Measurements from ENCODE around the gene IFT122. TPM values are rescaled to one million over a fixed set of nuclear protein-coding genes. Genes with fewer than 3 reads are reported as not detected.

Gene IFT122
- total and polyA plus RNA-seq, 2 donors (not counting 3 experiments of a cell fraction or from before 2014, with no cell fraction given): 38.4 to 41.7 TPM

- dilution Hi-C loops (cut with MboI; ENCODE audit: extremely low pct_ligation_motif_present, low sequenced_read_pairs) (no loop called here), intact Hi-C loops (cut with micrococcal nuclease) (loop anchor here (2.0 kb wide), 1 partner anchor 47 kb away; no protein-coding TSS in a partner anchor)
- no TSS peak for BruUV-seq (replicated peaks)
- Histone ChIP-seq H3K9me3 (replicated peaks; ENCODE audit: control insufficient read depth, insufficient read depth, low read length) (no peaks in the 10 kb centered on the region), H3K79me2 (ENCODE audit: control insufficient read depth, insufficient read depth, low read length) (no peaks in the 10 kb centered on the region), H3K36me3 (ENCODE audit: control insufficient read depth in 2 of 2, extremely low read depth in 1 of 2, insufficient read depth in 2 of 2, low read length in 2 of 2) (peaks cover 11 to 17% of the 10 kb centered on the region in 2 experiments), H3K27me3 (ENCODE audit: control insufficient read depth in 2 of 2, insufficient read depth in 2 of 2, low read length in 2 of 2) (peaks cover 0 to 4% of the 10 kb centered on the region in 2 experiments), H3K4me2 (ENCODE audit: insufficient read depth, low read length) (no peak overlapping the region), H3K4me1 (ENCODE audit: control insufficient read depth, extremely low read depth, insufficient read depth, low read length) (peaks cover 6% of the 10 kb centered on the region), H3K4me3 (replicated peaks in 1 of 3; ENCODE audit: insufficient read depth in 1 of 3, low read depth in 1 of 3, low read length in 3 of 3) (no peak overlapping the region), H3K9me1 (replicated peaks; ENCODE audit: control insufficient read depth, extremely low read depth, insufficient read depth, low read length) (no peaks in the 10 kb centered on the region), H3K9ac (replicated peaks; ENCODE audit: extremely low read depth, insufficient read depth, low read length) (no peak overlapping the region), H4K20me1 (replicated peaks; ENCODE audit: control insufficient read depth, extremely low read depth, insufficient read depth, low read length) (no peaks in the 10 kb centered on the region), H2AFZ (ENCODE audit: low read depth, low read length) (no peak overlapping the region), H3K27ac (ENCODE audit: insufficient read depth, low read depth, low read length) (no peak overlapping the region)
- ChIA-PET CTCF (interaction anchor here (0.9 to 3.6 kb wide), 2 partner anchors 9 to 46 kb away, joined by 3 to 27 read pairs; no protein-coding TSS in a partner anchor), POLR2A (interaction anchor here (1.3 kb wide), 1 partner anchor 10 kb away, joined by 3 read pairs; the partner anchor contains the start of gene MBD4)
- no peak for DNase-seq (ENCODE audit: low read depth, low spot score)
- TF ChIP-seq POLR2A (IDR thresholded peaks at IDR 0.05; ENCODE audit: low read depth, low read length) (no peak), FOS (IDR thresholded peaks at IDR 0.05; ENCODE audit: borderline replicate concordance, insufficient read depth, low read length) (no peak), EZH2 (IDR thresholded peaks at IDR 0.05; ENCODE audit: borderline replicate concordance, low read depth, low read length, severe bottlenecking) (no peak), MYC (IDR thresholded peaks at IDR 0.05; ENCODE audit: low read depth, low read length) (no peak), CTCF (IDR thresholded peaks at IDR 0.05; ENCODE audit: extremely low read depth in 1 of 2, insufficient read depth in 1 of 2, low read depth in 1 of 2, low read length in 2 of 2) (no peak), POLR2AphosphoS5 (IDR thresholded peaks at IDR 0.05; ENCODE audit: insufficient read depth, low read depth, low read length) (no peak), GATA2 (IDR thresholded peaks at IDR 0.05; ENCODE audit: insufficient read depth, insufficient read length, low read depth, low read length) (no peak), JUN (IDR thresholded peaks at IDR 0.05; ENCODE audit: borderline replicate concordance, insufficient read depth, insufficient read length, low read depth) (no peak), MAX (IDR thresholded peaks at IDR 0.05; ENCODE audit: insufficient read depth, insufficient read length) (no peak)
- FAIRE-seq: no peak
These were observed 10.4 kb upstream of the IFT122 start for GRCh38 chr3:129429602-129430001.

All from endothelial cell of umbilical vein (primary cell).